HG03521 (cell line): ENCODE results near the gene ARHGAP8.
"Not testable (repeated sequence)": the region's sequence is repeated elsewhere in the genome, so short reads cannot be mapped to it uniquely, and the experiment has no call there.

Experiments
- ATAC-seq: cut with Tn5 transposase; IDR thresholded peaks from one replicate; pipeline ENCODE4 v1.9.1; 2021; ENCODE audit warnings: mild to moderate bottlenecking, moderate library complexity; ENCODE audit not compliant: unreplicated experiment

The ARHGAP8 gene

GRCh38 chr22:44850946-44851345 is 98.6 kb downstream of the ARHGAP8 start:
- ATAC-seq = no peak

GRCh38 chr22:44854641-44855040 is 102.3 kb downstream of the ARHGAP8 start:
- ATAC-seq = not testable (repeated sequence)

GRCh38 chr22:44855855-44856254 is 103.5 kb downstream of the ARHGAP8 start:
- ATAC-seq = no peak

- ATAC-seq = not testable (repeated sequence)
Observed at GRCh38 chr22:44858819-44859218, 106.4 kb downstream of the ARHGAP8 start.

- ATAC-seq = no peak
Observed at GRCh38 chr22:44859641-44860040, 107.3 kb downstream of the ARHGAP8 start.

- ATAC-seq = no peak
Observed at GRCh38 chr22:44860311-44860710, 107.9 kb downstream of the ARHGAP8 start.

GRCh38 chr22:44861245-44861644 is 108.9 kb downstream of the ARHGAP8 start:
- no peak for ATAC-seq

GRCh38 chr22:44862281-44862680 is 109.9 kb downstream of the ARHGAP8 start:
- ATAC-seq = no peak

GRCh38 chr22:44862981-44863860 is 110.8 kb downstream of the ARHGAP8 start:
- no peak for ATAC-seq

- ATAC-seq = no peak
Observed at GRCh38 chr22:44865193-44866057, 113.0 kb downstream of the ARHGAP8 start.

GRCh38 chr22:44869196-44869595 is 116.8 kb downstream of the ARHGAP8 start:
- no peak for ATAC-seq

- ATAC-seq = no peak
Observed at GRCh38 chr22:44870021-44870420, 117.6 kb downstream of the ARHGAP8 start.

- ATAC-seq = no peak
Observed at GRCh38 chr22:44871782-44872181, 119.4 kb downstream of the ARHGAP8 start.

- ATAC-seq = no peak
Observed at GRCh38 chr22:44876921-44877320, 124.5 kb downstream of the ARHGAP8 start.

- ATAC-seq = no peak
Observed at GRCh38 chr22:44878483-44879300, 126.3 kb downstream of the ARHGAP8 start.

GRCh38 chr22:44879301-44879680 is 126.9 kb downstream of the ARHGAP8 start:
- no peak for ATAC-seq

- ATAC-seq = no peak
Observed at GRCh38 chr22:44880610-44881290, 128.4 kb downstream of the ARHGAP8 start.

GRCh38 chr22:44881624-44882023 is 129.2 kb downstream of the ARHGAP8 start:
- ATAC-seq = no peak

- no peak for ATAC-seq
Observed at GRCh38 chr22:44882226-44882905, 130.0 kb downstream of the ARHGAP8 start.

- ATAC-seq = no peak
Observed at GRCh38 chr22:44883011-44883421, 130.6 kb downstream of the ARHGAP8 start.
